Ishikawa (cell line): Measurements from ENCODE around the gene RPGRIP1L.

Experiments
- CEBPB ChIP-seq: IDR thresholded peaks from 2 replicates; pipeline ENCODE4 v1.6.1; 2012
- CREB1 ChIP-seq: IDR thresholded peaks from 2 replicates; pipeline ENCODE4 v1.6.1; 2012; ENCODE audit warnings: low read depth
- EP300 ChIP-seq: IDR thresholded peaks from 2 replicates; pipeline ENCODE4 v1.6.1; 2012; ENCODE audit warnings: borderline replicate concordance
- MAX ChIP-seq: IDR thresholded peaks from 2 replicates; pipeline ENCODE4 v1.6.1; 2012
- REST ChIP-seq: IDR thresholded peaks from 2 replicates; pipeline ENCODE4 v1.6.1; 2012; ENCODE audit warnings: low read depth, mild to moderate bottlenecking
- TAF1 ChIP-seq: IDR thresholded peaks from 2 replicates; pipeline ENCODE4 v1.6.1; 2012; ENCODE audit warnings: low read depth, mild to moderate bottlenecking
- YY1 ChIP-seq: IDR thresholded peaks from 2 replicates; pipeline ENCODE4 v1.6.1; 2012; ENCODE audit warnings: low read depth

GRCh38 chr16:53576210-53576609 lies 127.4 kb downstream of the RPGRIP1L start:
- no peak for TF ChIP-seq REST
- no peak for TF ChIP-seq CREB1
- TF ChIP-seq EP300 = no peak
- TF ChIP-seq TAF1 = no peak
- TF ChIP-seq CEBPB = no peak
- TF ChIP-seq YY1 = no peak
- TF ChIP-seq MAX = no peak
